ENCODE measurements around the gene GYG2.
"Not testable (repeated sequence)": the region's sequence is repeated elsewhere in the genome, so short reads cannot be mapped to it uniquely, and the experiment has no call there.

GYG2 gene

GRCh38 chrX:2867206-2867605 is 38.5 kb downstream of the GYG2 start:
- no peak for DNase-seq (ENCODE audit: extremely low read depth in 1 of 2, low read depth in 1 of 2)

GRCh38 chrX:2870650-2871049 is 41.9 kb downstream of the GYG2 start:
- DNase-seq (ENCODE audit: extremely low read depth in 1 of 2, low read depth in 1 of 2), result no peak

- DNase-seq (ENCODE audit: extremely low read depth in 1 of 2, low read depth in 1 of 2), result no peak
Measured at GRCh38 chrX:2871831-2872230, 43.1 kb downstream of the GYG2 start.

- DNase-seq (ENCODE audit: extremely low read depth in 1 of 2, low read depth in 1 of 2), result no peak
Measured at GRCh38 chrX:2872671-2873277, 44.0 kb downstream of the GYG2 start.

GRCh38 chrX:2874222-2875135 is 45.7 kb downstream of the GYG2 start:
- no peak for DNase-seq (ENCODE audit: extremely low read depth in 1 of 2, low read depth in 1 of 2)

- no peak for DNase-seq (ENCODE audit: extremely low read depth in 1 of 2, low read depth in 1 of 2)
Measured at GRCh38 chrX:2875136-2875481, 46.4 kb downstream of the GYG2 start.

GRCh38 chrX:2875798-2876399 is 47.2 kb downstream of the GYG2 start:
- DNase-seq (ENCODE audit: extremely low read depth in 1 of 2, low read depth in 1 of 2), result no peak

- no peak for DNase-seq (ENCODE audit: extremely low read depth in 1 of 2, low read depth in 1 of 2)
Measured at GRCh38 chrX:2878563-2878962, 49.8 kb downstream of the GYG2 start.

GRCh38 chrX:2879670-2880069 is 50.9 kb downstream of the GYG2 start:
- DNase-seq (ENCODE audit: extremely low read depth in 1 of 2, low read depth in 1 of 2), result no peak

- DNase-seq (ENCODE audit: extremely low read depth in 1 of 2, low read depth in 1 of 2), result no peak
Measured at GRCh38 chrX:2883770-2884169, 55.0 kb downstream of the GYG2 start.

GRCh38 chrX:2888309-2888708 is 59.6 kb downstream of the GYG2 start:
- DNase-seq (ENCODE audit: extremely low read depth in 1 of 2, low read depth in 1 of 2), result no peak

- no peak for DNase-seq (ENCODE audit: extremely low read depth in 1 of 2, low read depth in 1 of 2)
Measured at GRCh38 chrX:2889045-2889605, 60.4 kb downstream of the GYG2 start.

- not testable (repeated sequence) for DNase-seq (ENCODE audit: extremely low read depth in 1 of 2, low read depth in 1 of 2)
Measured at GRCh38 chrX:2889706-2890490, 61.2 kb downstream of the GYG2 start.

GRCh38 chrX:2890536-2891460 is 62.1 kb downstream of the GYG2 start:
- not testable (repeated sequence) for DNase-seq (ENCODE audit: extremely low read depth in 1 of 2, low read depth in 1 of 2)

GRCh38 chrX:2892816-2893215 is 64.1 kb downstream of the GYG2 start:
- DNase-seq (ENCODE audit: extremely low read depth in 1 of 2, low read depth in 1 of 2), result no peak

GRCh38 chrX:2894885-2895292 is 66.2 kb downstream of the GYG2 start:
- DNase-seq (ENCODE audit: extremely low read depth in 1 of 2, low read depth in 1 of 2), result no peak

- DNase-seq (ENCODE audit: extremely low read depth in 1 of 2, low read depth in 1 of 2), result no peak
Measured at GRCh38 chrX:2897311-2897689, 68.6 kb downstream of the GYG2 start.

GRCh38 chrX:2897690-2898623 is 69.2 kb downstream of the GYG2 start:
- DNase-seq (ENCODE audit: extremely low read depth in 1 of 2, low read depth in 1 of 2), result not testable (repeated sequence)

All from stimulated activated CD8-positive, alpha-beta memory T cell treated with anti-CD3 and anti-CD28 coated beads, Interleukin-7, amount 100 ng/mL, for 48 hours (primary cell).